CD4-positive, alpha-beta T cell treated with Interleukin-17A for 1 hour (primary cell): ENCODE results near the gene RASEF.
"Not testable (repeated sequence)": the region's sequence is repeated elsewhere in the genome, so short reads cannot be mapped to it uniquely, and the experiment has no call there.

Experiments used
- DNase-seq: peaks from one replicate; pipeline ENCODE4 v3.0.0-alpha.2; 2020

Gene RASEF

DNA sequence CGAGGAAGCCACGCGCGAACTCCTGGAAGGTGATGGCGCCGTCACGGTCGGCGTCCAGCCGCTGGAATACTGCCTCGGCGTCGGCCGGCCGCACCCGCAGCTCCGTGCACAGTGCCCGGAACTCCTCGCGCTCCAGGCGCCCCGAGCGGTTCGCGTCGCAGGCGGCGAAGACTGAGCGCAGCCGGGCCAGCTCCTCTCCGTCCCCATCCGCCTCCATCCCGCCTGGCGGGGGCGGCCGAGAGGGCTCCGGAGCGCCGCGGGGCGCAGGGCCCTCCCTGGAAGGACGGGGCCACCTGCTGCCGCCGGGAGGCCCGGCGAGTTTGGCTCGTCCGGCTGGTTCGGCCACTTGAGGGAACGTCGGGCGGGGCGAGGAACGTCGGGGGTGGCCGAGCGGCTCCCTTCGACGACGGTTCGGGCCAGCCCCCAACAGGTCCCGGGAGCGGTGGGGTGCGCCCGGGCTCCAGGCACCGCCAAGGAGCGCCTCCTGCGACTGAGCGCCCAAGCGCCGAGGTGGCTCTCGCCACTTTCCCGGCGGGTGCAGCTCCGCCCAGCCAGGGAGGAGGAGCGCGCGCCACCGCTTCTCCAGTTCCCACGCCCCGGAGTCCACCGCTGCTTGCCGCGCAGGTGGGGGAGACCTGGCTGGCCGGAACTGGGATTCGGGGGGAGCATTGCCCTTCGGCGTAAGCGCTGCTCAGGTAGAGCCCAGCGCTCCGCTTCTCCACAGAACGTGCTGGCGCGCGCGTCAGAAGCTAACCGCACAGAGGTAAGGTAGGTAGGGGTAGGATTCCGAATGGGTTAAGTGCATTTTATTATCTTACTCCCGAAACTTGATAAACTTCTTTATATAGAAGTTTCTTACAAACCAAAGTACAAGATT is at the start of gene RASEF:
Gene RASEF, minus strand, starts transcription at position 492 of the 877 bp plus-strand sequence. Its CDS starts 275 bp downstream, at position 217.
- no peak for DNase-seq

DNA sequence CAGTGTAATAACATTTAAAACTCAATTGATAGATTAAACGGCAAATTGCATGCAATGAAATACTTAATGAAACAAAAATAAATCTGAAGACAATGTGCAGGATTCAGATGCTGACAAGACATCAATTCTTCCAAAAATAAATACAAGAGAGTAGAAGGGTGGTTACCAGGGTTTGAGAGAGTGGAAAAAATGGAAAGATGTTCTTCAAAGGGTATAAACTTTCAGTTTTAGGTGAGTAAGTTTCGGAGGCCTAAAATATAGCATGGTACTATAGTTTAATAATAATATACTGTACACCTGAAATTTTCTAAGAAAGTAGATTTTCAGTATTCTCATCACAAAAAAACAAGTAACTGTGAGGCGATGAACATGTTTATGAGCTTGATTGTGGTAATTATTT is 48.2 kb upstream of the RASEF start:
- DNase-seq = no peak

DNA sequence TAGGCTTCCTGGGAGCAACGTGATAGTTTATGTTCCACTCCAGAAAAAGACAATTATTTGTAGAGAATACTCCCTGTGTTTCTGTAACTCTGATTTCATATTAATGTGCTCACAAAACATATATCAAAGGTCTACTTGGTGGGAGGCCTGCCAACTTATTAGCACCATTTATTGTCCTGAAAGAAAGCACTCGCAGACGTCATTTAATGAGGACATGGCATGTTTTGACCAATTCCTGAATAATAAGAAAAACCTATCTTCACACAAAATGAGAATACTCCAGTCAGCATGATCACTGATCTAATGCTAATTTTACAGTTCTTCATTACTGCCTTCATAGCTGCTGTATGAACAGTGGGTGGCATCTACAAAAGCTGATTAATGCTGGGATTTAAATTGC is 46.4 kb upstream of the RASEF start:
- no peak for DNase-seq

DNA sequence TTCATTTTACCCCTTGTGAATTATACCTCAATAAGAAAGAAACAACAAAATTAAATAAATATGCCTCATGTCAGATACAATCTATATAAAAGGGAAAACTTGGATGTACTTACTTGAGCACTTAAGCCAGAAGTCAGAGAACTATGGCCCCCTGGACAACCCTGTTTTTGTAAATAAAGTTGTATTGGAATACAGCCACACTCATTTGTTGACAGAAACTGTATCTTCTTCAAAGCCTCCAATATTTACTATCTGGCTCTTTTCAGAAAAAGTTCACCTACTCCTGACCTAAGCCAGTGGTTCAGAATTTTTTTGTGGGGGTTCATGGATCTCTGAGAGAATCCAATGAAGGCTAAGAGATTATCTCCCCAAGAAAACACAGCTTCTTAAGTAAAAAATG is 45.3 kb upstream of the RASEF start:
- no peak for DNase-seq

DNA sequence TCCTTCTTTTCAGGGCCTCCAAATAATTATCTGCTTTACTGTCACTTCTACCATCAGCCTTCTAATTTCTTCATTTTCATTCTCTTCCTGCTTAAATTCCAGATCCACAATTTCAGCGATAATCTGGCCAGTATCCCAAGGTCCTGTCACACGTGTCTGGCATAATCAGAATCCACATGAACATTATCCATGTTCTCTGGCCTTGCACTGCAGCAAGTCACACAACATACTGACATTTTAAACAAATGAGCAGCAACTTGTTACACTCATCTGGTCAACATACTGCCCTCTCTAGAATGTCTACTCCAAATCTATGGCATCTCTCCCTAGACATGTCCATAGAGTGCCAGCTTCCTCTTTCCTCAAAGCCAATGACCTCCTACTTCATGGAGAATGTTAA is 43.8 kb upstream of the RASEF start:
- DNase-seq = no peak

DNA sequence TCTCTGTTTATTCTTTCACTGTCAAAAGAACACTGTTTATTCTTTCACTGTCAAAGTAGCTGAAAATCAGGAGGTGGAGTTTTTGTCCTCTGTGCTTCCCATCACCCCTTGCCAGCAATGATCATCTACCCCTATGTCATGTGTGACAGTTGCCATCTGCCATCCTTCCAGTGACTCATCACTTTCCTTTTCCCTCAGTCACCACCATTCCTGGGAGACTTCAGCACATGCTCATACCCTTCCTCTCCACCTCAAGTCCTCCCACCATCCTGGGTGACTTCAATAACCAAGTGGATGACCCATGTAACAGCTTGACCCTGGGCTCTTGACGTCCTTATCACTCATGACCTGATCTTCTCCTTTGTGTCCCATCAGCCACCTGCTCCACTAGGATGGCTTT is 43.3 kb upstream of the RASEF start:
- no peak for DNase-seq

DNA sequence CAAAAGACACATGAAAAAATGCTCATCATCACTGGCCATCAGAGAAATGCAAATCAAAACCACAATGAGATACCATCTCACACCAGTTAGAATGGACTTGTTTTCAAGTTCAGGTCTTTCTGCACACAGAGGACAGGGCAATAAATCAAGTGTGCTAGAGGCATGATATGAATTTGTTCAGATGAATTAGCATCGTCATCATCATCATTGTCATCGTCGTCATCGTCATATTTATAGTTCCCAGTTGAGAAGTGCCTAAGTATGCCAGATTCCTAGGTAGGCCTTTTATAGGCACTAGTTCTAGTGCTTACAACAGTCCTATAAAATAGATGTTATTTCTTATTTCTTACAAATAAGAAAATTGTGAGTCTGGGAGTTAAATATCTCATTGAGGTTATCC is 34.7 kb upstream of the RASEF start:
- DNase-seq = no peak

DNA sequence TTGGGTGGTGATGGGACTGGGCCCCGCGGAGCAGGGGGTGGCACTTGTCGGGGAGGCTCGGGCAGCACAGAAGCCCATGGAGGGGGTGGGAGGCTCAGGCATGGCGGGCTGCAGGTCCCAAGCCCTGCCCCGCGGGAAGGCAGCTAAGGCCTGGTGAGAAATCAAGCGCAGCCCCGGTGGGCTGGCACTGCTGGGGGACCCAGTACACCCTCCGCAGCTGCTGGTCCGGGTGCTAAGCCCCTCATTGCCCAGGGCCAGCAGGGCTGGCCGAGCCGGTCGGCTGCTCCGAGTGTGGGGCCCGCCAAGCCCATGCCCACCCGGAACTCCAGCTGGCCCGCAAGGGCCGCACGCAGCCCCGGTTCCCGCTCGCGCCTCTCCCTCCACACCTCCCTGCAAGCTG is 30.4 kb upstream of the RASEF start:
- DNase-seq = not testable (repeated sequence)

DNA sequence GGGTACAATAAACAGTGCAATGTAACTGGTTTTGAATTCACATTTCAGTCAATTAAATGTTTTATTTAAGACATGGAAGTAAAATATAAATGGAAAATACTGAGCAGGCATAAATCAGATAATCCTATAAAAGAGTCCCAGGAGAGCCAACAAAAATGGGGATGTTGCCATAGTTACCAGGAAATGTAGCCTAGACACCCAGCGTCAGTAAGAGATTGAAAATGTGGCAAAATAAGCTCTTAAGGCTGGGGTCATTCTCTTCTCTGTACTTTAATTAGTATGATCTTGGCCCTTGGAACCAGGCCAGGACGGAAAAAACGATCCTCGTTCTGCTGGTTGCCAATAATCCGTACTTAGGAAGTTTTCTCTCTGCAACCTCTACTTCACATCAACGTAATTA is 18.9 kb upstream of the RASEF start:
- no peak for DNase-seq

DNA sequence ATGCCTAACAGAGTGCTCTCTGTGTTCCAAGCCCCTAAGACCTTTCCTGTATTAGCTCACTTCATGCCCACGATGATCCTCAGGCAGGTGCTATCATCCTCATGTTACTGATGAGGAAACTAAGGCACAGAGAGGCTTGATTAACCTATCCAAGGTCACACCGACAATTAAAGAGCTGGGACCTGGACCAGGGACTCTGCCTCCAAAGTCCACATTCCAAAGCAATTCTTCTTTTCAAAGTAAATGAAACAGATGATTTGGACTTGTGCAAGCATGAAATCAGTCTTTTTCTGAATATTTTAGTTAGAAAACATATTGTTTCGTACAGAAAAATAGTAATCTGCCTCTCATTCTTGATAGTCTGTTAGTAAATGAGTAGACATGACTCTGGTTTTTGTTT is 18.1 kb upstream of the RASEF start:
- DNase-seq = no peak

DNA sequence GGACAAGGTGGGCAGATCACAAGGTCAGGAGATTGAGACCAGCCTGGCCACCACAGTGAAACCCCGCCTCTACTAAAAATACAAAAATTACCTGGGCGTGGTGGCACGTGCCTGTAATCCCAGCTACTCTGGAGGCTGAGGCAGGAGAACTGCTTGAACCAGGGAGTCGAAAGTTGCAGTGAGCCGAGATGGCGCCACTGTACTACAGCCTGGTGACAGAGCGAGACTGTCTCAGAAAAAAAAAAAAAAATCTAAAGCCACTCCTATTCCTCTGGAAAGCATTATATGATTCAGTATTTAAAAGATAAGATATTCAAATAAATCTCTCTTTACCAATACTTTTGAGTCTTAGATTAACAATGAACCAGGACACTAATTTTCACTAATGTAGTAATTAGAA is 13.0 kb upstream of the RASEF start:
- DNase-seq = not testable (repeated sequence)

DNA sequence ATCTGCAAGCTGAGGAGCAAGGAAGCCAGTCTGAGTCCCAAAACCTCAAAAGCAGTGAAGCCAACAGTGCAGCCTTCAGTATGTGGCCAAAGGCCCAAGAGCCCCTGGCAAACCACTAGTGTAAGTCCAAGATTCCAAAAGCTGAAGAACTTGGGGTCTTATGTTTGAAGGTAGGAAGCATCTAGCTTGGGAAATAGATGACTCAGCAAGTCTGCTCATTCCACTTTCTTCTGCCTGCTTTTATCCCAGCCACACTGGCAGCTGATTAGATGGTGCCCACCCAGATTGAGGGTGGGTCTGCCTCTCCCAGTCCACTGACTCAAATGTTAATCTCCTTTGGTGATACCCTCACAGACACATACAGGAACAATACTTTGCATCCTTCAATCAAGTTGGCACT is 9.6 kb upstream of the RASEF start:
- not testable (repeated sequence) for DNase-seq

DNA sequence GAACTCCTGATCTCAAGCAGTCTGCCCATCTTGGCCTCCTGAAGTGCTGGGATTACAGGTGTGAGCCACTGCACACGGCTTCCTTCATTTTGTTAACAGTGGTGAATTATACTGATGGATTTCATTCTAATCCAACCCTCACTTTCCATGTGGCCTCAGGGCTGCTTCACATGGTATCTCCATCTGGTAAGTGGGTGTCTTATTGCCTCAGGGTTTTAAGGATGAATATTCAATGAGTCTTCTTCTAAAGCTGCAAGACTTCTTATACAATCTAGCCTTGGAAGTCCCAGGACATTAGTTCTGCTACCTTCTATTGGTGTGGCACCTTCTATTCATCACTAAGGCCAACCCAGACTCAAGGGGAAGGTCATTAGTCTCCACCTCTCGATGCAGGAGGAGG is 8.7 kb upstream of the RASEF start:
- no peak for DNase-seq

DNA sequence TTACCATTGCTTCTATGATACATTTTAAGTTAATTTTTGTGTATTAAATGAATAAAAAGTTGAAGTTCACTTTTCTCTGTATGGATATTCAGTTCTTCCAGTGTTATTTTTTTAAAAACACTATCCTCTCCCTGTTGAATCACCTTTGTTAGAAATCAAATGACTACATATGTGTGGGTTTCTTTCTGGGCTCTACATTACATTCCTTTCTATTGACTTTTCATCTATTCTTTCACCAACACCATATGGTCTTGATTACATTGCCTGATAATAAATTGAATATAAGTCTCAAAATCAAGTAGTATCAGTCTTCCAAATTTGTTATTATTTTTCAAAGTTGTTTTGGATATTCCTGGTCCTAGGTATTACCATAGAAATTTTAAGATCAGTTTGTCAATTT is 7.3 kb upstream of the RASEF start:
- DNase-seq = no peak

DNA sequence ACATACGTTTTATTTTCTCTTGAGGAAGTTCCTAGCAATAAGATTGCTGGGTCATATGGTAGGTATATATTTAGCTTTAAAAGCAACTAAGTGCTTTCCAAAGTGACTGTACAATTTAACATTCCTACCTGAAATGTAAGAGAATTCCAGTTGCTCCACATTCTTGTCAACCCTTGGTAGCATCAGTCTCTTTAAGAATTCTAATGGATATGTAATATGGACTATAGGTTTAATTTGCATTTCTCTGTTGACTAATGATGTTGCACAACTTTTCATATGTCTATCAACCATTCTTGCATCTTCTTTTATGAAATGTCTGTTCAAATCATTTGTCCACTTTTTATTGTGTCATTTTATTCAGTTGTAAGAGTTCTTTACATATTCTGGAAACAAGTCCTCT is 6.7 kb upstream of the RASEF start:
- no peak for DNase-seq

DNA sequence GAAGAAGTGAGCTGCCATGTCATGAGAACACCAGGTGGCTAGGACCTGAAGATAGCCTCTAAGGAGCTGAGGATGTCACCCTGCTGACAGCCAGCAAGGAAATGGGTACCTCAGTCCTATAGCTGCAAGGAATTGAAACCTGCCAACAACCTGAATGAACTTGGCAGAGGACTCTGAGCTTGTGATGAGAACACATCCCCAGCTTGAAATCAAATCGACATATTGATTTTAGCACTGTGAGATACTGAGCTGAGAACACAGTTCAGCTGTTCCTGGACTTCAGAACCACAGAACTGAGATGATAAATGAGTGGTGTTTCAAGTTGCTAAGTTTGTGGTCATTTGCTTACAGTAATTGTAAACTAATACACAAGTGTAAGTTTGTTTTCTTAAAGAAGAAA is 5.5 kb upstream of the RASEF start:
- no peak for DNase-seq

DNA sequence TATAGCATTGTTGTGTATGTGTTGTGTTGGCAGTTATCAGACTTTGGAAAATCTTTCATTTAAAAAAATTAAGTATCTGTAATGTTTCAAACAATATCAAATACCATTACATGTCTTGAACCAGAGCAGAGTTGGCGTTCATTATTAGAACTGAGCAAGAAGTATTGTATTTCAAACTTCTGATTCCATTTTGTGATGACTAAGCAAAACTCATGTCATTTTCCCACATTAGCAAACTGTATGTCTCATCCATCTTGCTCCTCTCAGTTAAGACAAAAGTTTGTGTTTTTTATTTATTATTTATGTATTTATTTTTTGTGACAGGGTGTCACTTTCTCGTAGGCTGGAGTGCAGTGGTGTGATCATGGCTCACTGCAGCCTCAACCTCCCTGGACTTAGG is 4.6 kb upstream of the RASEF start:
- DNase-seq = no peak

DNA sequence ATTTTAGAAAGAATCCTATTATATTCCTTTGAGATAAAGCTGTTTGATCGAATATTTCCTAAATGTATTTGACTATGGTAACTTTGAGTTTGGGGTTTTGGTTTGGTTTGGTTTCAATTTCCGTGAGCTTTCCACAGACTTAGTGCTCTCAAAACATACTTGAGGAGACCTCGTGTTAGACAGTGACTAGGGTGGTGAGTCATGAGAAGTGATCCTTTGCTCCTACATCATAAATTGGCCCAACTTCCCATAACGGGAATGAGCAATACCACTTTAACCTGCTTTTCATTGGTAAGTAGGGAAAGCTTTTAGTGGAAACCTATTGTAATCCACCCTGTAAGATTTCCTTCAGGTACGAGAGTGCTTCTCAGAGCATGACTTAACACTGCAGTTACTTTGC is 3.8 kb upstream of the RASEF start:
- DNase-seq = no peak

DNA sequence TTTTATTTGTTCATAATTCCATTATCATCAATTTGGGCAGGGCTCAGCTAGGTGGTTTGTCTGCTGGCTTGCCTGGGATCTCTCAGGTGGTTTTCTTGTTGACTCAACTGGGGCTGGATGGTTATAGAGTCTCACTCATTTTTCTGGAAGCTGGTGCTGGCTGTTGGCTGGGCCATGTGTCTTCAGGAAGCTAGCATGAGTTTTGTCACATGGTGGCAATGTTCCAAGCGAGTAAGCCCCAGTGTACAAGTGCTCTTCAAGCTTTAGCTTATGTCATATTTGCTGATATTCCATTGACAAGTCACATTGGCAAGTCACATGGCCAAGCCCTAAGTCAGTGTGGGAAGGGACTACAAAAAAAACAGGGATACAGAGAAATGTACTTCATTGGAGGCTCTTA is 2.3 kb upstream of the RASEF start:
- no peak for DNase-seq

DNA sequence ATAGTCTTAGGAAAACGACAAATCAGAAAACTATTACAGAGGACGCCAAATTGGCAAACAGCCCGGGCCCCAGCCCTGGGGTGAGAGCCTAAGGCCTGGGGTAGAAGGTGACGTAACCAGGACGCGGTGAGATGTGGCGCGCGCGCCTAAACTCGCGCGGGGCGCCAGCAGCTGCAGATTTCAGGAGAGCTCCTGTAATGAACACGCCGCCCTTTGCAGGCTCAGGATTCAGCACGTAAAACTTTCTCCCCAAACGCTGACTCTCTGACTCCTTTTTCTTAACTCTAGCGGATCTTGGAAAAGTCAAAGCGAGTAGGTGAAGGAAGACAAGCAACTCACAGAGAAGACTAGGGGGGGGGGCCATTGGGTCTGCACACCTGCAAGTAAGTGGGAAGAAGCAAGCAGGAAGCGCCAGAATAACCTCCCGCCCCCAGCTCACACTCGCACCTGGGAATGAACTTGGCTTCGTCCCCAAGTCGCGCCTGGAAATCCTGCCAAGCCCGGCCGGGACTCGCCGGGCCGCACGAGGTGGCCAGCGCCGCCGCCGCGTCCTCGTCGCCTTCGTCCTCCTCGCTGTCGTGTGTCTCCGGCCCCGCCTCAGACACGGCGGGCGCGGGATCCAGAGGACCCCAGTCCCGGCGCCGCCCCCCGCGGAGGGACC is 822 bp downstream of the RASEF start:
- DNase-seq = no peak

DNA sequence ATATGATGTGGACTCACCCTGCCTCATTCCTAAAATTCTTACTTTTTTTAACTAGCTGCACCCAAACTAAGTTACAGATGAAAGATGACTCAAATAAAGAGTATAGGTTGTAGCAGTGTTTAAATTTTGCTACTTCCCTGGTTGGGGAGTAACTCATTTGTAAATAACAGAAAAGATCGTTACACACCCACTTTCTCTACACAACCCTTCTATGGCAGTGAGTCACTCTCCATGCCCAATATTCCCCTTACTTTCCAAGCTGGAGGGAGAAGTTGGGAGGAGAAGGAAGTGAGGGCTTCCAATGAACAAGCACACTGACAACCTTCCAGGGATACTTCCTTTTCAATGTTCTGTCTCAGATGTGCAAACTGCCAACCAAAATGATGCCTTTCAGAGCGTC is 1.9 kb downstream of the RASEF start:
- DNase-seq = no peak

DNA sequence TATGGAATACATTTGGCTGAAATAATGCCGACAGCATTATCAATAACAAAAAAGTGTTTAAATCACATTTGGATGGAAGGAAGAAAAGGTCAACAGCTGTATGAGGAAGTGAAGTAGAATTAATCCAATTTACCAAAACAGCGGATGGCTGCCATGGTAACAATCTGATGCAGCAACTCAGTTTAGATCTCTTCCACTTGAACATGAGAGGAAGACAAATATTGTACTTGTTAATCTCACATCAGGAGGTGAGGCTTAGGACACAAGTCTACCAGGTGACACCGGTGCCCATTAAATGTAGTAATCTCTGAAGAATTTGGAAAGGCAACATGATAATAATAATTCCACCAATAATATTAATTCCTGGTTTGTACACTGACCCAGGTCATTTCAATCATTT is 2.4 kb downstream of the RASEF start:
- DNase-seq = no peak

DNA sequence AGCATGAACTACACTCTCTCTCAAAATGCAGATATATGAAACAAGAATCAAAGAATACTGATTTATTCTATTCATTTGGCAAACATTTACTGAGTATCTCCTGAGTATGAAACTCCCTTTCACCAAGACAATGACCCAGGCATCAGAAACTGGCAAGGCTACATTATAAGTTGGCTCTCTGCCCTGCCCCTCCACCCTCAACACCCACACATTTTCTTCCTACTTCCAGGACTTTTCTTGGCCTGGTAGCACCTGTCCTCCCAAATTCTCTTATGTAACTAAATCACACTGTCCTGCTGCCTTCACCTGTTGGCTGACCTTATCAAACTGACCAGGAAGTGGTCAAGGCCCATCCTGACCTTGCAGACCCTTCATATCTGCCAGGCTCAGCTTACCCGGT is 3.5 kb downstream of the RASEF start:
- DNase-seq = no peak

DNA sequence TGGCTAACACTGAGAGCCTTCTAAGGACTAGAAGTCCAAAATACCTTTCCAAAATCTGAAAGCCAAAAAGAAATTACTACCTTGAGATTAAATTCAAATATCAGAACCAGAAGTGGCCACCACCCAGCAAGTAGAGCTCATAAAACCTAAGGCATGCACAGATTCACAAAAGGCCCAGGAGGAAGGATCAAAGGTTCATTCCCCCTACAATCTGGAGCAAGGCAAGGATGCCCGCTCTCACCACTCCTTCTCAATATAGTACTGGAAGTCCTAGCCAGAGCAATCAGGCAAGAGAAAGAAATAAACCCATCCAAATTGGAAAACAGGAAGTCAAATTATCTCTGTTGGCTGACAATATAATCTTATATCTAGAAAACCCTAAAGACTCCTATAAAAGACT is 6.0 kb downstream of the RASEF start:
- no peak for DNase-seq

DNA sequence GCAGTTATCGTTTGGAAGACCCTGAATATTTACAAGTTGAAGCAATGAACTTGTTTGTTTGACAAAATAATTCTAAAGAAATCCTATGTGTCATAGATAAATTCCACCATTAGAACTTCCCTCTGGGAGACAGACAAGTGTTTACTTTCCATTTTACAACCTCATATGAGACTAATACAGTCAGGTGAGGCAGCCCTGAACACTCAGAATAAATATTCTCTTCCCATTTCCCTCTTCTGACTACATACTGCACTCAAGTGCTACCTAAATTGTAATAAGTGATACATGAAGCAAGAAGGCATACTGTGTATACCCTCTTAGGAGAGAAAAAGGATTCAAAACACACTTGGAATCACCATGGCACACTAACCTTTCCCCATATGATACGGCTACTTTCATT is 6.8 kb downstream of the RASEF start:
- DNase-seq = no peak
